Measurements from ENCODE around the gene GNAZ. TPM values are rescaled to one million over a fixed set of nuclear protein-coding genes. Genes with fewer than 3 reads are reported as not detected.

Gene GNAZ
- total RNA-seq, 1 donor = 1.3 TPM

- no peak for DNase-seq (ENCODE audit: low read depth)
- TF ChIP-seq CTCF (IDR thresholded peaks at IDR 0.05; ENCODE audit: insufficient read depth, low read length) = no peak
- H3K4me3 ChIP-seq (ENCODE audit: low read depth, low read length) = no peak overlapping the region
Measured at GRCh38 chr22:23084453-23085350, 14.4 kb downstream of the GNAZ start.

- DNase-seq (ENCODE audit: low read depth) = no peak
- TF ChIP-seq CTCF (IDR thresholded peaks at IDR 0.05; ENCODE audit: insufficient read depth, low read length) = no peak
Measured at GRCh38 chr22:23085351-23085671, 15.0 kb downstream of the GNAZ start.

GRCh38 chr22:23085785-23086184, 15.5 kb downstream of the GNAZ start:
- no peak for DNase-seq (ENCODE audit: low read depth)
- no peak for TF ChIP-seq CTCF (IDR thresholded peaks at IDR 0.05; ENCODE audit: insufficient read depth, low read length)
- no peak overlapping the region for H3K4me3 ChIP-seq (ENCODE audit: low read depth, low read length)

More at GRCh38 chr22:23085351-23085671, 15.0 kb downstream of the GNAZ start:
- no peak overlapping the region for H3K4me3 ChIP-seq (ENCODE audit: low read depth, low read length)

- no peak for TF ChIP-seq CTCF (IDR thresholded peaks at IDR 0.05; ENCODE audit: insufficient read depth, low read length)
- H3K4me3 ChIP-seq (ENCODE audit: low read depth, low read length) = no peak overlapping the region
- DNase-seq (ENCODE audit: low read depth) = no peak
Measured at GRCh38 chr22:23086263-23086662, 15.9 kb downstream of the GNAZ start.

- H3K4me3 ChIP-seq (ENCODE audit: low read depth, low read length) = no peak overlapping the region
- no peak for TF ChIP-seq CTCF (IDR thresholded peaks at IDR 0.05; ENCODE audit: insufficient read depth, low read length)
- DNase-seq (ENCODE audit: low read depth) = no peak
Measured at GRCh38 chr22:23086787-23087186, 16.5 kb downstream of the GNAZ start.

- TF ChIP-seq CTCF (IDR thresholded peaks at IDR 0.05; ENCODE audit: insufficient read depth, low read length) = no peak
- DNase-seq (ENCODE audit: low read depth) = no peak
- H3K4me3 ChIP-seq (ENCODE audit: low read depth, low read length) = no peak overlapping the region
Measured at GRCh38 chr22:23088199-23088604, 17.9 kb downstream of the GNAZ start.

All from fibroblast of the aortic adventitia (primary cell).